SK-N-SH (cell line): ENCODE data around the gene SQOR. TPM values are rescaled to one million over a fixed set of nuclear protein-coding genes. Genes with fewer than 3 reads are reported as not detected.
A peak's percentile ranks its signal among the peaks of the same experiment; 100 is the strongest.

Source experiments
- CTCF ChIA-PET: fragments of 300-600, 350-600 bp; formaldehyde crosslinking; extraction: SDS; loops from one replicate; lab custom pipeline; 2021; lab: Yijun Ruan, JAX
- POLR2A ChIA-PET: fragments of 350-600 bp; sonication (Branson Sonifier 250); formaldehyde crosslinking; extraction: SDS; loops from one replicate; lab custom pipeline; 2020; ENCODE audit warnings: antibody characterized with exemption, inconsistent platforms; lab: Yijun Ruan, JAX
- DNase-seq: peaks from one replicate; pipeline ENCODE4 v3.0.0; 2012
- H2AFZ ChIP-seq: fragments of 200-600 bp; sonication (generic); 2 replicates; pipeline ENCODE4 v1.8.1; 2016; ENCODE audit warnings: antibody characterized with exemption, mild to moderate bottlenecking, low read depth
- H3F3A ChIP-seq: fragments of 200-600 bp; sonication (generic); replicated peaks from 2 replicates; pipeline ENCODE3; 2016; ENCODE audit warnings: antibody characterized with exemption, mild to moderate bottlenecking; ENCODE audit not compliant: insufficient read depth
- H3K27ac ChIP-seq, 2 experiments: fragments of 200-500 bp in 1 of 2; fragments of 200-600 bp in 1 of 2; sonication (Bioruptor generic) in 1 of 2; sonication (generic), shearing (Covaris generic) in 1 of 2; 2 replicates each; pipeline versions ENCODE4 v1.5.1 to v1.6.1; 2014 to 2016; ENCODE audit warnings: low read depth in 2 of 2, inconsistent platforms in 1 of 2, low read length in 1 of 2, mild to moderate bottlenecking in 1 of 2, mixed read lengths in 1 of 2
- H3K27me3 ChIP-seq: fragments of 200-600 bp; sonication (generic), shearing (Covaris generic); 2 replicates; pipeline ENCODE4 v1.6.1; 2016; ENCODE audit warnings: mixed run types; ENCODE audit not compliant: insufficient read depth
- H3K36me3 ChIP-seq, 2 experiments: fragments of 200-500 bp in 1 of 2; fragments of 200-600 bp in 1 of 2; sonication (Bioruptor generic) in 1 of 2; sonication (generic) in 1 of 2; replicated peaks in 1 of 2; 2 replicates each; pipeline versions ENCODE3 to v1.5.1; 2014 to 2016; ENCODE audit warnings: low read length in 1 of 2, mild to moderate bottlenecking in 1 of 2; ENCODE audit not compliant: insufficient read depth in 2 of 2, control insufficient read depth in 1 of 2
- H3K4me1 ChIP-seq, 2 experiments: fragments of 200-500 bp in 1 of 2; fragments of 200-600 bp in 1 of 2; sonication (Bioruptor generic) in 1 of 2; sonication (generic), shearing (Covaris generic) in 1 of 2; 2 replicates each; pipeline versions ENCODE4 v1.5.1 to v1.6.1; 2014 to 2016; ENCODE audit warnings: low read depth in 1 of 2, low read length in 1 of 2, mixed run types in 1 of 2; ENCODE audit not compliant: insufficient read depth in 2 of 2, control insufficient read depth in 1 of 2
- H3K4me2 ChIP-seq: fragments of 200-600 bp; sonication (generic), shearing (Covaris generic); 2 replicates; pipeline ENCODE4 v1.6.1; 2017; ENCODE audit warnings: mixed run types
- H3K4me3 ChIP-seq, 2 experiments: fragments of 200-500 bp in 1 of 2; fragments of 200-600 bp in 1 of 2; sonication (Bioruptor generic) in 1 of 2; sonication (generic), shearing (Covaris generic) in 1 of 2; 2 replicates each; pipeline versions ENCODE4 v1.5.1 to v1.8.1; 2014 to 2016; ENCODE audit warnings: low read depth in 2 of 2, inconsistent platforms in 1 of 2, low read length in 1 of 2, mild to moderate bottlenecking in 1 of 2, mixed read lengths in 1 of 2, moderate library complexity in 1 of 2
- H3K79me2 ChIP-seq: fragments of 200-600 bp; sonication (generic); 2 replicates; pipeline ENCODE4 v1.8.1; 2017; ENCODE audit warnings: mild to moderate bottlenecking; ENCODE audit not compliant: insufficient read depth
- H3K9ac ChIP-seq: fragments of 200-600 bp; sonication (generic); 2 replicates; pipeline ENCODE4 v1.6.1; 2017; ENCODE audit warnings: mixed run types
- H3K9me2 ChIP-seq: fragments of 200-600 bp; sonication (generic); 2 replicates; pipeline ENCODE4 v1.6.1; 2017; ENCODE audit warnings: mixed run types
- H3K9me3 ChIP-seq: fragments of 200-600 bp; sonication (generic); 2 replicates; pipeline ENCODE4 v1.6.1; 2017; ENCODE audit warnings: mixed run types, mild to moderate bottlenecking, moderate library complexity
- H4K20me1 ChIP-seq: fragments of 200-600 bp; sonication (generic); 2 replicates; pipeline ENCODE4 v1.6.1; 2017; ENCODE audit warnings: mild to moderate bottlenecking, mixed run types; ENCODE audit not compliant: insufficient read depth
- CHD2 ChIP-seq: fragments of 150-350 bp; IDR thresholded peaks from 2 replicates; pipeline ENCODE4 v1.6.1; 2018; ENCODE audit warnings: low read length; ENCODE audit not compliant: partially characterized antibody
- CTCF ChIP-seq: fragments of 200-600 bp; sonication (generic); IDR thresholded peaks from 2 replicates; pipeline ENCODE4 v1.6.1; 2017; ENCODE audit warnings: antibody characterized with exemption, mild to moderate bottlenecking, moderate library complexity
- EP300 ChIP-seq, 2 experiments: IDR thresholded peaks; 2 replicates each; pipeline versions ENCODE4 v1.4.0 to v1.6.1; 2012; ENCODE audit warnings: borderline replicate concordance in 1 of 2, low read depth in 1 of 2, low read length in 1 of 2
- EZH2phosphoT487 ChIP-seq: fragments of 200-600 bp; sonication (generic); IDR thresholded peaks from 2 replicates; pipeline ENCODE4 v1.6.1; 2017; ENCODE audit warnings: low read depth, mixed run types, mild to moderate bottlenecking, antibody characterized with exemption, moderate library complexity, borderline replicate concordance
- FOSL2 ChIP-seq: IDR thresholded peaks from 2 replicates; pipeline ENCODE4 v1.4.0; 2012; ENCODE audit warnings: low read depth, mild to moderate bottlenecking, moderate library complexity, borderline replicate concordance
- GABPA ChIP-seq: IDR thresholded peaks from 2 replicates; pipeline ENCODE4 v1.4.0; 2012; ENCODE audit warnings: low read depth, mild to moderate bottlenecking
- GATA2 ChIP-seq: sonication (generic); formaldehyde crosslinking; IDR thresholded peaks from 2 replicates; pipeline ENCODE4 v1.5.0; 2020; ENCODE audit warnings: mild to moderate bottlenecking, missing genetic modification reagents
- NFIC ChIP-seq: IDR thresholded peaks from 2 replicates; pipeline ENCODE4 v1.4.0; 2012; ENCODE audit warnings: borderline replicate concordance
- RAD21 ChIP-seq: IDR thresholded peaks from 2 replicates; pipeline ENCODE4 v1.6.1; 2012; ENCODE audit warnings: mild to moderate bottlenecking, low read length
- REST ChIP-seq: IDR thresholded peaks from 2 replicates; pipeline ENCODE4 v1.6.1; 2012; ENCODE audit warnings: mild to moderate bottlenecking, low read depth, low read length, moderate library complexity
- RFX5 ChIP-seq: IDR thresholded peaks from 2 replicates; pipeline ENCODE4 v1.6.1; 2012; ENCODE audit warnings: mild to moderate bottlenecking, improper control_type of control experiment, low read length
- SIN3A ChIP-seq: IDR thresholded peaks from 2 replicates; pipeline ENCODE4 v1.6.1; 2012; ENCODE audit warnings: low read depth, mild to moderate bottlenecking, low read length, moderate library complexity, borderline replicate concordance
- TEAD4 ChIP-seq: IDR thresholded peaks from 2 replicates; pipeline ENCODE4 v1.4.0; 2012; ENCODE audit warnings: mild to moderate bottlenecking, borderline replicate concordance; ENCODE audit not compliant: insufficient read depth
- WGBS: methylation state at CpG from one replicate; pipeline ENCODE4 v1.1.6; 2017; ENCODE audit warnings: low lambda C conversion rate; 5-methylcytosine and 5-hydroxymethylcytosine counted together
- polyA plus RNA-seq, 3 experiments: library from polyadenylated mRNA; depleted of rRNA; stranded (reverse); fragments of >200 nt; gene quantifications; 2 replicates each; pipeline ENCODE4 v1.2.3, GENCODE V29; 2012

SQOR gene
- polyA plus RNA-seq, 1 of the 3 experiments (the other 2 are of a cell fraction): 7.8 TPM

DNA sequence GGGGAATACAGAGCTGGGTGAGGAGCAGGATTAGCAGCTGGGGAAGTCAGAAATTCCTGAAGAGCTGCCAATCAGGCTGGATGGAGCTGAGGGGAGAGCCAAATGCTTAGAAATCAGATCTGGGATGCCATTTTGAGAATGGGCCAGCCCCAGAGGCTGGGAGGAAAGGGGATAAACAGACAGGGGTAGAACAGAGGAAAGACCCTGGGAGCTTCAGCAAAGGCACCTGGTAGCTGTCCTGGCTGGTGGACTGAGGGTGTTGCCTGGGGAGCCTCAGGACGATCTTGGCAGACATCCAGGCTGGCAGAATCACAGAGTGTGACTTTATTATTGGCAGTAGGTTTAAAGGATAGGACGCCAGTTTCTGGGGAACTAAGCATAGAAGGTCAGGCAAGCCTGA, 97.8 kb downstream of the SQOR start:
- Histone ChIP-seq H3F3A (no peaks in the 10 kb centered on the region), H3K36me3 (no peaks in the 10 kb centered on the region), H3K27ac (no peak overlapping the region; a peak in 1 of 4 replicates), H3K9me2 (no peaks in the 10 kb centered on the region), H3K79me2 (no peaks in the 10 kb centered on the region), H3K27me3 (0 out of 2 replicates have a peak, but pooled peaks cover 8% of the 10 kb centered on the region), H3K9ac (no peak overlapping the region), H3K9me3 (no peaks in the 10 kb centered on the region), H3K4me2 (no peak overlapping the region), H2AFZ (no peak overlapping the region), H3K4me3 (no peak overlapping the region), H4K20me1 (no peaks in the 10 kb centered on the region), H3K4me1 (peaks cover 0 to 20% of the 10 kb centered on the region in 2 experiments; a peak in 2 of 4 replicates)
- TF ChIP-seq TEAD4 (no peak), NFIC (no peak), CTCF (no peak), GATA2 (CRISPR knock-in tag) (no peak), FOSL2 (no peak), RFX5 (no peak), REST (no peak), CHD2 (no peak), GABPA (no peak), EP300 (IDR thresholded peaks at IDR 0.05; ENCODE audit: borderline replicate concordance in 1 of 2, low read depth in 1 of 2, low read length in 1 of 2) (no peak), SIN3A (no peak), RAD21 (no peak), EZH2phosphoT487 (no peak)
- WGBS: 10% methylated on average over 2 of the region's 2 CpGs
- ChIA-PET POLR2A (no interaction called here), CTCF (interaction anchor here (2.1 to 12.6 kb wide), 4 partner anchors 18 to 63 kb away, joined by 8 to 82 read pairs (median 14); no protein-coding TSS in a partner anchor)
- DNase-seq: peak; percentile 34
